GM10847 (cell line): ENCODE results near the gene PSENEN.

ENCODE experiments used
- POLR2A ChIP-seq: IDR thresholded peaks from 2 replicates; pipeline ENCODE4 v1.6.1; 2011; ENCODE audit not compliant: insufficient read length; ENCODE audit errors: extremely low read depth

The PSENEN gene

DNA sequence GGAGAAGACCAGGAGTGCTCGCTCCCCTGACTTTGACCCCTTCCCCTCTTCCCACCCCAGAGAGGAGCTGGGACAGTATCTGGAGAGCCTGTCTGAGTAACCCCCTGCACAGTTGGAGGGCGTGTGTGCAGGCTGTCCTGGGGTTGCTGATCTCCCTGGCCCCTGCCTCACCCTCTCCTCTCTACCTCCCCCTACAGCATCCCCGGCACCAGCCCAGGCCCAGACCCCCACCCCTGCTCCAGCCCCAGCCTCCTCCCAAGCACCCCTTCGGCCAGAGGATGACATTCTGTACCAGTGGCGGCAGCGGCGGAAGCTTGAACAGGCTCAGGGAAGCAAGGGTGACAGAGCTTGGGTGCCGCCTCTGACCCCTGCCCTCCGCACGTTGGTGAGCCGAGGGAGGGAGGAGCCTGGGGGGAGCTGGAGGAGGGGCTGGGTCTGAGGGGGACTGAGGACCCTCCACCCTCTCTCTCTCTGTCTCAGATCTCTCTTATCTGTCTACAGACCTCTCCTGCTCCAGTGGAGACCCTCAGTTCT, 21.2 kb downstream of the PSENEN start:
- TF ChIP-seq POLR2A: no peak

DNA sequence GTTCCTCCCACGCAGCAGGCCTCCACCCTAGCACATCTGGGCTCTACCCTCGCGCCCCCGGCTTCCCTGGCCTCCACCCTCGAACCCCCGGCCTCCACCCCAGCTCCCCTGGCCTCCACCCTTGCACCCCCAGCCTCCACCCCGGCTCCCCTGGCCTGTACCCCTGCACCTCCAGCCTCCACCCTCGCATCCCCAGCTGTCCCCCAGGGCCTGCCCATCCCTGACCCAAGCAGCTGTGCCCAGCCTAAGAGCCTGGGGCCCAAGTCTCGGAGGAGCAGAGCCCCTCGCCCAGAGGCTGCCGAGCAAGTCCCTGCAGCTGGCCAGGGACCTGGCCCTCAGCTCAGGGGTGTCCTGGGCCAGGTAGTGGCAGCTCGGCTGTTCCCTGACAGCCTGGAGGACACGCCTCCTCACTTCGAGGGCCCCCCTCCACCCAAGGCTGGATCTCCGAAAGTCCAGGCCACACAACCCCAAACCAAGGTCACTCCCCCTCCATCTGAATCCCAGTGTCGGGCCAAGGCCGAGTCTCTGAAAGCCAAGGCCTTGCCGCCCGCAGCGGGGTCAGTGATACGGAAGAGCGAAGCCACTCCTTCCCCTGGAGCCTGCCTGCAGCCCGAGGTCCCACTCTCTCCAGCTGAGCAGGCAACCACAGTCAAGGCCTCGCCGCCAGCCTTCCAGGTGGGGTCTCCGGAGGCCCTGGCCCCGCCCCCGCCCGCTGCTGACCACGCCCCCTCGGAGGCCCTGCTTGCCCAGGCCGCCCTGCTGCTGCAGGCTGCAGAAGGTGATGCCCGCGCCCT, 22.0 kb downstream of the PSENEN start:
- TF ChIP-seq POLR2A: no peak

GRCh38 chr19:35768082-35768421, 22.6 kb downstream of the PSENEN start:
- TF ChIP-seq POLR2A: no peak

- no peak for TF ChIP-seq POLR2A
These were observed 27.8 kb downstream of the PSENEN start for GRCh38 chr19:35773020-35773806.

- no peak for TF ChIP-seq POLR2A
These were observed 29.0 kb downstream of the PSENEN start for GRCh38 chr19:35774274-35775045.

GRCh38 chr19:35775046-35775297, 29.5 kb downstream of the PSENEN start:
- no peak for TF ChIP-seq POLR2A

DNA sequence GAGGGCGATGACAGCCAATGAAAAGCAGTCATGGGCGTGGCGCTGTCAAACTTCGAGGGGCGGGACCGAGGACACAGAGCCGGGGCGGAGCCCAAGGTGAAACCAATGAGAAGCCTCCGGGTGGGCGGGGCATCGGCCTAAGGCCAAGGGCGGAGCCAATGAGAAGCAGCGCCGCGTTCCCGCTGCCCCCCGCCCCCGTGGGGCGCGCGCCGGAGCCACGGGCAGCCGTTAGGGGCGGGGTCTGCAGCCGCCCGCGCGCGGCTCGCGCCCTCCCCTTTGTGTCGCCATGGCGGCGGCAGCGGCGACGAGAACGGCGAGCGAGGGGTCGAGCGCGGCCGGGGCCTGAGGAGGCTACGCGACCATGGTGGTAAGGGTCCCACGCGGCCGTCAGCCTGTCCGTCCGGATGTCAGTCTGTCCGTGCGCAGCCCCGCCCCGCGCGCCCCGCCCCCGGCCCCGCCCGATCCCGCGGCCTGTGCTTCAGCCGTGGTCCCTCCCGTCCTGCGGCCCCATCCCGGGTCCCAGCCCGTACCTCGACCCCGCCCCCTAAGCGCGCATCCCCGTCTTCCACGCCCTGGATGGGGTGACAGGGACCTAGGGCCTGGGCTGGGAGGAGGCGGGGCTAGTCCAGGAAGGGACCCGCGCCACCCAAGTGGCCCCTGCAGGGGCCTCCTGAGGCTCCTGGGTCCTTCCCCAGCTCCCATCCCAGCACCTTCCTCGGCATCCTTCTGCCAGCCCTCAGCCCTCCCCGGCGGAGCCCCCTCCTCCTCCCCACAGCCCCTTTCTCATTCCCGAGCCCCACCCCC, 30.0 kb downstream of the PSENEN start, which contains the start of gene ARHGAP33:
Gene ARHGAP33, plus strand, starts transcription at position 267 of the 804 bp plus-strand sequence. Its CDS starts 95 bp downstream, at position 362.
- peak; percentile 55 for TF ChIP-seq POLR2A

- no peak for TF ChIP-seq POLR2A
These were observed 30.8 kb downstream of the PSENEN start for GRCh38 chr19:35776102-35776788.

GRCh38 chr19:35777086-35777841, 31.8 kb downstream of the PSENEN start:
- no peak for TF ChIP-seq POLR2A

GRCh38 chr19:35777961-35778360, 32.5 kb downstream of the PSENEN start:
- TF ChIP-seq POLR2A: no peak

DNA sequence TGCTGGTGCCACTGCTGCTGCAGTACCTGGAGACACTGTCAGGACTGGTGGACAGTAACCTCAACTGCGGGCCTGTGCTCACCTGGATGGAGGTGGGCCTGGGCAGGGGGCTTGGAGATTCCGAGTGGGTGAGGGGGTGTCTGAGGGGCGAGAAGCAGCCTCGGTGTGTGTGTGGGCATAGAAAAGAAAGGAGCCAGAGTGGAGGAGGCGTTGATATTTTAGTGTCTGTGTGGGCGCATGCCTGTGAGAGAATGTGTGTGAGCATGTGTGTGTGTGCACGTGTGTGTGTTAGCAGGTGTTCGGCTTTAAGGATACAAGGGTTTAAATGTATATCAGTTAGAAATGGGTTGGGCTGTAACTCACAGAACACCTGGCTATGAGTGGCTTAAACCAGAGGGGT, 33.6 kb downstream of the PSENEN start:
- TF ChIP-seq POLR2A: no peak

- no peak for TF ChIP-seq POLR2A
These were observed 34.6 kb downstream of the PSENEN start for GRCh38 chr19:35780058-35780457.

- TF ChIP-seq POLR2A: no peak
These were observed 35.3 kb downstream of the PSENEN start for GRCh38 chr19:35780717-35781116.
